ENCODE results near the gene GPSM1.

The GPSM1 gene

GRCh38 chr9:136389396-136389795 lies 62.1 kb downstream of the GPSM1 start:
- TF ChIP-seq EGR1 (IDR thresholded peaks at IDR 0.05) = no peak
- TF ChIP-seq CREB1 (IDR thresholded peaks at IDR 0.05; ENCODE audit: low read depth) = no peak
- no peak for TF ChIP-seq MAX (IDR thresholded peaks at IDR 0.05)
- TF ChIP-seq FOXM1 (IDR thresholded peaks at IDR 0.05; ENCODE audit: borderline replicate concordance, low read depth) = no peak
- TF ChIP-seq TAF1 (IDR thresholded peaks at IDR 0.05; ENCODE audit: low read depth) = no peak

GRCh38 chr9:136391737-136392537 lies 64.6 kb downstream of the GPSM1 start:
- TF ChIP-seq MAX (IDR thresholded peaks at IDR 0.05) (no peak), TCF12 (IDR thresholded peaks at IDR 0.05; ENCODE audit: low read depth) (no peak), EP300 (IDR thresholded peaks at IDR 0.05; ENCODE audit: borderline replicate concordance) (no peak), NFIC (IDR thresholded peaks at IDR 0.05) (no peak), USF1 (IDR thresholded peaks at IDR 0.05) (no peak), YY1 (IDR thresholded peaks at IDR 0.05; ENCODE audit: low read depth) (no peak), FOXM1 (IDR thresholded peaks at IDR 0.05; ENCODE audit: borderline replicate concordance, low read depth) (no peak), RAD21 (IDR thresholded peaks at IDR 0.05; ENCODE audit: low read depth) (no peak), CEBPB (IDR thresholded peaks at IDR 0.05) (no peak), EGR1 (IDR thresholded peaks at IDR 0.05) (no peak), REST (IDR thresholded peaks at IDR 0.05; ENCODE audit: low read depth) (no peak), TAF1 (IDR thresholded peaks at IDR 0.05; ENCODE audit: low read depth) (no peak), CREB1 (IDR thresholded peaks at IDR 0.05; ENCODE audit: low read depth) (no peak), ZBTB7A (IDR thresholded peaks at IDR 0.05; ENCODE audit: low read depth) (no peak), TEAD4 (IDR thresholded peaks at IDR 0.05) (no peak)

- TF ChIP-seq EGR1 (IDR thresholded peaks at IDR 0.05) (no peak), REST (IDR thresholded peaks at IDR 0.05; ENCODE audit: low read depth) (no peak), NFIC (IDR thresholded peaks at IDR 0.05) (no peak), EP300 (IDR thresholded peaks at IDR 0.05; ENCODE audit: borderline replicate concordance) (no peak), CEBPB (IDR thresholded peaks at IDR 0.05) (no peak), USF1 (IDR thresholded peaks at IDR 0.05) (no peak), ZBTB7A (IDR thresholded peaks at IDR 0.05; ENCODE audit: low read depth) (no peak), TEAD4 (IDR thresholded peaks at IDR 0.05) (no peak), YY1 (IDR thresholded peaks at IDR 0.05; ENCODE audit: low read depth) (no peak), FOXM1 (IDR thresholded peaks at IDR 0.05; ENCODE audit: borderline replicate concordance, low read depth) (no peak), TAF1 (IDR thresholded peaks at IDR 0.05; ENCODE audit: low read depth) (no peak)
Measured at GRCh38 chr9:136392538-136393449, 65.5 kb downstream of the GPSM1 start.

- TF ChIP-seq EP300 (IDR thresholded peaks at IDR 0.05; ENCODE audit: borderline replicate concordance) (no peak), RAD21 (IDR thresholded peaks at IDR 0.05; ENCODE audit: low read depth) (no peak), REST (IDR thresholded peaks at IDR 0.05; ENCODE audit: low read depth) (no peak), TCF12 (IDR thresholded peaks at IDR 0.05; ENCODE audit: low read depth) (no peak), CREB1 (IDR thresholded peaks at IDR 0.05; ENCODE audit: low read depth) (no peak), MAX (IDR thresholded peaks at IDR 0.05) (no peak), FOXM1 (IDR thresholded peaks at IDR 0.05; ENCODE audit: borderline replicate concordance, low read depth) (no peak), NFIC (IDR thresholded peaks at IDR 0.05) (no peak), TAF1 (IDR thresholded peaks at IDR 0.05; ENCODE audit: low read depth) (no peak), TEAD4 (IDR thresholded peaks at IDR 0.05) (no peak), CEBPB (IDR thresholded peaks at IDR 0.05) (no peak), USF1 (IDR thresholded peaks at IDR 0.05) (no peak), EGR1 (IDR thresholded peaks at IDR 0.05) (no peak), ZBTB7A (IDR thresholded peaks at IDR 0.05; ENCODE audit: low read depth) (no peak), YY1 (IDR thresholded peaks at IDR 0.05; ENCODE audit: low read depth) (no peak)
Measured at GRCh38 chr9:136393531-136393930, 66.2 kb downstream of the GPSM1 start.
